ENCODE data around the gene PDE6A.

The PDE6A gene

DNA sequence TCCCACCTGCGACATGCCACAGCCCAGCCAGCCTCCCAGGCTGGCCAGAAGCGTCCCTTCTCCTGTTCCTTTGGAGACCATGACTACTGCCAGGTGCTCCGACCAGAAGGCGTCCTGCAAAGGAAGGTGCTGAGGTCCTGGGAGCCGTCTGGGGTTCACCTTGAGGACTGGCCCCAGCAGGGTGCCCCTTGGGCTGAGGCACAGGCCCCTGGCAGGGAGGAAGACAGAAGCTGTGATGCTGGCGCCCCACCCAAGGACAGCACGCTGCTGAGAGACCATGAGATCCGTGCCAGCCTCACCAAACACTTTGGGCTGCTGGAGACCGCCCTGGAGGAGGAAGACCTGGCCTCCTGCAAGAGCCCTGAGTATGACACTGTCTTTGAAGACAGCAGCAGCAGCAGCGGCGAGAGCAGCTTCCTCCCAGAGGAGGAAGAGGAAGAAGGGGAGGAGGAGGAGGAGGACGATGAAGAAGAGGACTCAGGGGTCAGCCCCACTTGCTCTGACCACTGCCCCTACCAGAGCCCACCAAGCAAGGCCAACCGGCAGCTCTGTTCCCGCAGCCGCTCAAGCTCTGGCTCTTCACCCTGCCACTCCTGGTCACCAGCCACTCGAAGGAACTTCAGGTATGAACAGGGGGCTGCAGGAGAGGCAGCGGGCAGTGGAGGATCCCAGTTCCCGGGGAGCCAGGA, 108.0 kb downstream of the PDE6A start:
- no peak for DNase-seq (ENCODE audit: low read depth)

- no peak for DNase-seq (ENCODE audit: low read depth)
Measured at GRCh38 chr5:149834246-149834855, 110.2 kb downstream of the PDE6A start.

DNA sequence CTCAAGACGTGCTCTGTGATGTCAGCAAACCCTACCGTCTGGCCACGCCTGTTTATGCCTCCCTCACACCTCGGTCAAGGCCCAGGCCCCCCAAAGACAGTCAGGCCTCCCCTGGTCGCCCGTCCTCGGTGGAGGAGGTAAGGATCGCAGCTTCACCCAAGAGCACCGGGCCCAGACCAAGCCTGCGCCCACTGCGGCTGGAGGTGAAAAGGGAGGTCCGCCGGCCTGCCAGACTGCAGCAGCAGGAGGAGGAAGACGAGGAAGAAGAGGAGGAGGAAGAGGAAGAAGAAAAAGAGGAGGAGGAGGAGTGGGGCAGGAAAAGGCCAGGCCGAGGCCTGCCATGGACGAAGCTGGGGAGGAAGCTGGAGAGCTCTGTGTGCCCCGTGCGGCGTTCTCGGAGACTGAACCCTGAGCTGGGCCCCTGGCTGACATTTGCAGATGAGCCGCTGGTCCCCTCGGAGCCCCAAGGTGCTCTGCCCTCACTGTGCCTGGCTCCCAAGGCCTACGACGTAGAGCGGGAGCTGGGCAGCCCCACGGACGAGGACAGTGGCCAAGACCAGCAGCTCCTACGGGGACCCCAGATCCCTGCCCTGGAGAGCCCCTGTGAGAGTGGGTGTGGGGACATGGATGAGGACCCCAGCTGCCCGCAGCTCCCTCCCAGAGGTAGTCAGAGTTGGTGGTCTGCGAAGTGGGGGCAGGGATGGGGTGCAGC, 111.3 kb downstream of the PDE6A start:
- no peak for DNase-seq (ENCODE audit: low read depth)

- no peak for DNase-seq (ENCODE audit: low read depth)
Measured at GRCh38 chr5:149832636-149833035, 112.0 kb downstream of the PDE6A start.

GRCh38 chr5:149831492-149831891, 113.1 kb downstream of the PDE6A start:
- no peak for DNase-seq (ENCODE audit: low read depth)

- no peak for DNase-seq (ENCODE audit: low read depth)
Measured at GRCh38 chr5:149830579-149830978, 114.0 kb downstream of the PDE6A start.

DNA sequence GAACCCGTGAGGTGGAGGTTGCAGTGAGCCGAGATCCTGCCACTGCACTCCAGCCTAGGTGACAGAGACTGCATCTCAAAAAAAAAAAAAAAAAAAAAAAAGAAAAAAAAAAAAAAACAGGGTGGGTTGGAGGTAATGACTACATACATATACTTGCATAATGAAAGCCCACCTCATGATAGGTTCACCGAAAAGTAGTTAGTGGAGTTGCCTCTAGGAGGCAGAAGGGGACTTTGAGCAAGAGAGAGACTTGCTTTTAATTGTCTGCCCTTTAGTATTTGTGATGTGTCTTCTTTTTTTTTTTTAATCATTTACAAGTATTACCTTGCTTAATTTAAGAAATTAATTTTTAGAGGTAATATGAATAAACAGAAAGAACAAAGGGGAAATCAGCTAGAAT, 114.6 kb downstream of the PDE6A start:
- no peak for DNase-seq (ENCODE audit: low read depth)

- DNase-seq (ENCODE audit: low read depth): peak; percentile 79
Measured at GRCh38 chr5:149828161-149829011, 116.2 kb downstream of the PDE6A start.

GRCh38 chr5:149827546-149827945, 117.0 kb downstream of the PDE6A start:
- no peak for DNase-seq (ENCODE audit: low read depth)

- DNase-seq (ENCODE audit: low read depth): no peak
Measured at GRCh38 chr5:149827086-149827485, 117.5 kb downstream of the PDE6A start.

GRCh38 chr5:149826574-149826973, 118.0 kb downstream of the PDE6A start:
- no peak for DNase-seq (ENCODE audit: low read depth)

GRCh38 chr5:149824846-149825245, 119.7 kb downstream of the PDE6A start:
- no peak for DNase-seq (ENCODE audit: low read depth)

DNA sequence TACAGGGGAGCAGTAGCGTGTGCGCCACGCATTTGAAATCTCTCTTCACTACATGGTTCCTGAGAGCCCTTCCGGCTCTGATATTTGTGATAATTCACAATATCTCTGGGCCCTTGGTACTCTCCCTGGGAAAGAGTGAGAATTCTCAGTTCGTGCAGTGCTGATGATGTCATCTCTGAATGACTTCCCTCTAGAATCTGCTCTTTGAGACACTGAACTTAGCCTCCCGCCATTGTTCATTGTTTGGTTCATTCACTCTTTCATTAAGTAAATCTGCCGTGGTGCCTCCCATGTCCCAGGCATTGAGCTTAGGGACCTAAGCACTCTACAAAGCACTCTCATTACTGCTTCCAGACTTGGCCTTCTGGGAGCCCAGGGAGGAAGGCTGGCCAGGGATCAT, 120.5 kb downstream of the PDE6A start:
- no peak for DNase-seq (ENCODE audit: low read depth)

- DNase-seq (ENCODE audit: low read depth): no peak
Measured at GRCh38 chr5:149823375-149823774, 121.2 kb downstream of the PDE6A start.

GRCh38 chr5:149822301-149822700, 122.3 kb downstream of the PDE6A start:
- no peak for DNase-seq (ENCODE audit: low read depth)

DNA sequence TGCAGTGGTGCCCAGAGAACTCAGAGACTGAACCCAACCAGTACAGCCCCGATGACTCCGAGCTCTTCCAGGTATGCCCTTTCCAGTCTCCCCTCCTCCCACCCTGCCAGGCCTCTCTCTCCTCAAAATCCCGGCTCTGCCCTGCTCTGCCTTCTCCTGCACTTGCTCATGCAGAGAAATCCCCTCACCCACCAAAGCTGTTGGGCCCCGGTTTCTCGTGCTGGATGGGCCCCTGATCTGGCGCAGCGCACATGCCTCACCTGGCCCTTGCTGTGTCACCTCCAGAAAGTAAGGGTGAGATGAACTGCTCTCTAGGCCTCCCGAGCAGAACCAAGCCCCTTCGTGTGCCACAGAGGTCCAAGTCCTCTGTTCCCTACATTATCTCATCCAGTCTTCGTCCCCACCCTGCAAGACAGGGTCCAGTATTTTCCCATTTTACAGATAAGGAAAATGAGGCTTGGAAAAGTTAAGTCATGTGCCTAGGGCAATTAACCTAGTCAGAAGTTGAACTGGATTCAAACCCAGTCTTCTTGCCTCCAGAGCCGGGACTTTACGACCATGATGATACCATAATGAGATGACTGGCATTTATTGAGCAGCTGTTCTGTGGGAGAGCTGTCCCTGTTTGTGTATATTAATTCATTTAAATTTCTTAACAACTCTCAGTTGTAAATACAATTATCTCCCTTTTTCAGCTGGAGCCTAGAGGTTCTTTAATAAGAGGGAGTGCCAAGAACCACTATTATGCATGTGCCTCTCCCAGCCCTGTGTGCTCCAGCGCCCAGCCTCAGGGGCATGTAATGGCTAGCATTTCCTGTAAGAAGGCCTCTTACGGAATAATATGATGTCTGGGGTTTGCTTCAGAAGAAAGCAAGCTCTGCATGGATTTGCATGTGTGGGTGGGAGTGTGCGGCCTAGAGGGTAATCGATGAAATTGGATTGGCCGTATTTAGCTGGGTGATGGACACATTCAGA, 123.8 kb downstream of the PDE6A start:
- no peak for DNase-seq (ENCODE audit: low read depth)

- no peak for DNase-seq (ENCODE audit: low read depth)
Measured at GRCh38 chr5:149820012-149820411, 124.6 kb downstream of the PDE6A start.

DNA sequence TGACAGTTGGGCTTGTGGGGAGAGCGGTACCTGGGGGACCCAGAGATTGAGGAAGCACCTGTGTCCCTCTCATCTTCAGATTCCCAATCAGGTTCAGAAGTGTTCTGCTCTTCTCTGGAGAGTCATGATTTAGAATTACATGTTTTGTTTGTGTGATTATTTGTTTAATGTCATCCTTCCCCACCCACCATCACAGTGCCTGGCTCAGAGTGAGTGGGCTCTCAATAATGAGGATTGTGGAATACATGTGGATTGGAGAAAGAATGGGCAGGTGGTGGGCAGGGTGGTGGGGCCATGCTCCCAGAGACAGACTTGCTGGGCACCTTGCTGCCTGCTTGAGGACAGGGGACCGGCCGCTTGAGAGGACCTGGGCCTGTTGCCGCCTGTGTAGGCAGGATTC, 126.5 kb downstream of the PDE6A start:
- DNase-seq (ENCODE audit: low read depth): no peak

GRCh38 chr5:149817539-149818060, 127.0 kb downstream of the PDE6A start:
- no peak for DNase-seq (ENCODE audit: low read depth)

- DNase-seq (ENCODE audit: low read depth): no peak
Measured at GRCh38 chr5:149816661-149817060, 127.9 kb downstream of the PDE6A start.

DNA sequence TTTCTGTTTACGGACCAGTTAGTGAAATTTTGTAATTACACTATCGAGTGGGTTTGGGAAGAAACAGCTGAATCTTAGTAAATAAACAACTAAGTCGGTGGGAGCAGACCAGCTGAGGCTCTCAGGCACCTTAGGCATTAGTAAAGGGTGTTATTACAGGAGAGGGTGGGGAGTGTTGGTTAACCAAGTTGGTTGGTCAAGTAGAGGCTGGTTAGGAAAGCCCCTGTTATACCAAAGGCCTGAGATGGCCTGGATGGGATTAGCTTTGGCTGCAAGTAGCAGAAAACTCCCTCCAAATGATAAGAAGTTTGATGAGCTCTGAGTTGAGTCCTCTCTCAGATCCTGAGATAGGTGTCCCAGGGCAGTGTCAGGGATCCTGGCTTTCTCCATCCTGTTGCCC, 133.1 kb downstream of the PDE6A start:
- no peak for DNase-seq (ENCODE audit: low read depth)
